Peyer's patch (tissue), 4 donors: ENCODE data around the gene SULT1E1. TPM values are rescaled to one million over a fixed set of nuclear protein-coding genes. Genes with fewer than 3 reads are reported as not detected.

Source experiments
- DNase-seq, 3 donors: peaks; one replicate each; pipeline ENCODE4 v3.0.0-alpha.2; 2017 to 2019
- H3K27ac ChIP-seq, 4 donors: fragments of 200-600 bp; sonication (generic); one replicate each; pipeline ENCODE4 v1.5.1; 2016 to 2019
- H3K27me3 ChIP-seq, 2 donors: fragments of 200-600 bp; sonication (generic); one replicate each; pipeline ENCODE4 v1.5.1; 2019
- H3K36me3 ChIP-seq, 3 donors: fragments of 200-600 bp; sonication (generic); one replicate each; pipeline ENCODE4 v1.5.1; 2016 to 2019
- H3K4me1 ChIP-seq, 4 donors: fragments of 200-600 bp; sonication (generic); one replicate each; pipeline ENCODE4 v1.5.1; 2016 to 2019
- H3K4me3 ChIP-seq, 4 donors: fragments of 200-600 bp; sonication (generic); 1 replicate in 3 of 4; 2 replicates in 1 of 4; pipeline ENCODE4 v1.5.1; 2016 to 2019; ENCODE audit warnings: mild to moderate bottlenecking in 1 of 4
- H3K9me3 ChIP-seq, 4 donors: fragments of 200-600 bp; sonication (generic); one replicate each; pipeline ENCODE4 v1.5.1; 2016 to 2019; ENCODE audit warnings: mild to moderate bottlenecking in 1 of 4
- POLR2A ChIP-seq, 2 donors: fragments of 450-650 bp; IDR thresholded peaks; one replicate each; pipeline ENCODE4 v1.5.1; 2017; ENCODE audit warnings: antibody characterized with exemption in 2 of 2, mild to moderate bottlenecking in 2 of 2, moderate library complexity in 2 of 2
- total RNA-seq, 4 donors: library from RNA; depleted of rRNA; stranded (reverse); fragments of >200 nt; gene quantifications; one replicate each; pipeline ENCODE4 v1.1.0, GENCODE V29; 2016
- TF ChIP-seq, protein P1 (sequence below), 6 experiments: fragments of 450-650 bp in 4 of 6; fragments of 200-600 bp in 2 of 6; sonication (generic) in 1 of 6; IDR thresholded peaks; one replicate each; pipeline ENCODE4 v1.5.1; 2017 to 2019; ENCODE audit warnings: antibody characterized with exemption in 6 of 6, mild to moderate bottlenecking in 3 of 6, moderate library complexity in 1 of 6

Gene SULT1E1
- total RNA-seq, 4 donors from 2014 or later, result 8.3 to 67.3 (median 44.1) TPM

DNA sequence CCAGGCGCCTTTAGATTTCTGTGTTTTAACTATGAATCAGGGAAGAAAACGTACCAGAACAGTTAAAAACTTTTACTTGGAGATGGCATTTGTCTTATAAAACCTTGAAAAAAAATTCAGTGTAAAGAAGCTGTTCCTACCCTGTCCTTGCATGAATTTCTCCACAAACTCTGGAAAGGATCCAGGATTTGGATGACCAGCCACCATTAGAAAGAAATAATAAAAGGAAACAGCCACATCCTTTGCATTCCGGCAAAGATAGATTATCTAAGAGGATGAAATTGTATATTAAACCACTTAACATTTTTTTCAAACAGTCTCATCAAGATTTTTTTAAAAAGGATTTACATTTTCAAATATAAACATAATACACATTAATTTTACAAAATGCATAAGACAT lies 10.6 kb downstream of the SULT1E1 start:
- no peaks in the 10 kb centered on the region for H3K9me3 ChIP-seq
- DNase-seq, result no peak
- H3K4me3 ChIP-seq, result no peak overlapping the region
- no peak for TF ChIP-seq POLR2A (IDR thresholded peaks at IDR 0.05)
- TF ChIP-seq, protein P1, sequence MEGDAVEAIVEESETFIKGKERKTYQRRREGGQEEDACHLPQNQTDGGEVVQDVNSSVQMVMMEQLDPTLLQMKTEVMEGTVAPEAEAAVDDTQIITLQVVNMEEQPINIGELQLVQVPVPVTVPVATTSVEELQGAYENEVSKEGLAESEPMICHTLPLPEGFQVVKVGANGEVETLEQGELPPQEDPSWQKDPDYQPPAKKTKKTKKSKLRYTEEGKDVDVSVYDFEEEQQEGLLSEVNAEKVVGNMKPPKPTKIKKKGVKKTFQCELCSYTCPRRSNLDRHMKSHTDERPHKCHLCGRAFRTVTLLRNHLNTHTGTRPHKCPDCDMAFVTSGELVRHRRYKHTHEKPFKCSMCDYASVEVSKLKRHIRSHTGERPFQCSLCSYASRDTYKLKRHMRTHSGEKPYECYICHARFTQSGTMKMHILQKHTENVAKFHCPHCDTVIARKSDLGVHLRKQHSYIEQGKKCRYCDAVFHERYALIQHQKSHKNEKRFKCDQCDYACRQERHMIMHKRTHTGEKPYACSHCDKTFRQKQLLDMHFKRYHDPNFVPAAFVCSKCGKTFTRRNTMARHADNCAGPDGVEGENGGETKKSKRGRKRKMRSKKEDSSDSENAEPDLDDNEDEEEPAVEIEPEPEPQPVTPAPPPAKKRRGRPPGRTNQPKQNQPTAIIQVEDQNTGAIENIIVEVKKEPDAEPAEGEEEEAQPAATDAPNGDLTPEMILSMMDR (IDR thresholded peaks at IDR 0.05), result no peak
- H3K27ac ChIP-seq, result no peak overlapping the region
- no peaks in the 10 kb centered on the region for H3K36me3 ChIP-seq
- H3K27me3 ChIP-seq, result no peaks in the 10 kb centered on the region
- H3K4me1 ChIP-seq, result no peaks in the 10 kb centered on the region

DNA sequence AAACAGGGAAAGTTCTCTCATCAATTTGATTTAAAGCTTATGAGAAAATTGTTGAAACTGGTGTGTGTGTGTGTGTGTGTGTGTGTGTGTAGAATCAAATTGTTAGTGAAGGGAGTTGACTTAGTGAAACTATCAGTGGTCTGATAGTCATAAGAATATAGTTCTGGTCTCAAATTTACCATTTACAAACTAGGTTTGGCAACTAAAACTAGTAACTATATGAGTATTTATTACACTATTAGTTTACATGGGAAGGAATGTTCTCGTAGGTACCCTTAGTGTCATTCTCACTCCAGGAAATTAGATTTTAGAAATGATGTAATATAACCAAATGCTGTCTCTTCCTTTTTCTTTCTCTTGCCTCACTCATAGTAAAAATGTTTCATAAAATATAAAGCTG lies 11.9 kb downstream of the SULT1E1 start:
- Histone ChIP-seq H3K4me3 (no peak overlapping the region), H3K27me3 (no peaks in the 10 kb centered on the region), H3K36me3 (no peaks in the 10 kb centered on the region), H3K4me1 (no peaks in the 10 kb centered on the region), H3K27ac (no peak overlapping the region), H3K9me3 (no peaks in the 10 kb centered on the region)
- no peak for TF ChIP-seq POLR2A (IDR thresholded peaks at IDR 0.05)
- TF ChIP-seq, protein P1 (IDR thresholded peaks at IDR 0.05), result no peak
- DNase-seq, result no peak

DNA sequence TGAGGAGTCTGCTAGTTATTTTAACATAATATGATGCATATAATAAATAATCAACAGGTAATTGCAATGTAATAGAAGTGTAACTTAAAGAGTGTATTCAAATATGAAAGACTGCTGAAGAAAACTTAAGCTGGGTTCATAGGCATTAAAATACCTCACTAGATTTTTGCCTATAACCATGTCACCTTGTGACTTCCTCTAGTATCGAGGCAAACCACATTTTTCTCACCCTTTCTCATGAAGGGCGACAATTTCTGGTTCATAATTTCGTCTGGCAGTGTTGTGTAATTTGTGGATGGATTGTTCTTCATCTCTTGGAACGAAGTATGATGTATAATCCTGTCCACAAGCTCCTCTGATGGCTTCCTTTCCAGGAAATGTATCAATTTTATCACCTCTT lies 16.0 kb downstream of the SULT1E1 start:
- no peak overlapping the region for H3K4me3 ChIP-seq
- no peaks in the 10 kb centered on the region for H3K27me3 ChIP-seq
- no peak for DNase-seq
- no peaks in the 10 kb centered on the region for H3K9me3 ChIP-seq
- no peak overlapping the region for H3K27ac ChIP-seq
- H3K36me3 ChIP-seq, result peaks cover 0 to 4% (median 0%) of the 10 kb centered on the region in 3 donors
- no peak for TF ChIP-seq POLR2A (IDR thresholded peaks at IDR 0.05)
- TF ChIP-seq, protein P1 (IDR thresholded peaks at IDR 0.05), result no peak
- no peaks in the 10 kb centered on the region for H3K4me1 ChIP-seq

DNA sequence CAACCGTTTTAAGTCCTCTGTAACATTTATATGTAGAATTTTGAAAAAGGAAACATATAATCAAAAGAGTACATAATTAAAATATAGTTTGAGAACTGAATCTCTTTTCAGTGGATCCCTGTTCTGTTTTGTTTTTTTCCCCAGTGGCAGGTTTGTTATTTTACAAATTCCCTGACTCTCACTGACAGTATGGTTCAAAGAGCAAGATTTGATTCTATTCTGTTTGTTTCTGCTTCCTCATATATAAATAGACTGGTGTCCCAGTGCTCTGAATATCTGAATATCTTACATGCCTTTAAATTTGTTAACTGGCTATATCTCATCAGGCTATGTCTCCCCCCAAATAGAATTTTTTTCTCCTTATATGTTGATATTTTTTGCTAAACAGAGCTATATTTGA lies 16.6 kb downstream of the SULT1E1 start:
- H3K36me3 ChIP-seq, result peaks cover 0 to 4% (median 0%) of the 10 kb centered on the region in 3 donors
- no peak for DNase-seq
- no peak for TF ChIP-seq POLR2A (IDR thresholded peaks at IDR 0.05)
- TF ChIP-seq, protein P1 (IDR thresholded peaks at IDR 0.05), result no peak

DNA sequence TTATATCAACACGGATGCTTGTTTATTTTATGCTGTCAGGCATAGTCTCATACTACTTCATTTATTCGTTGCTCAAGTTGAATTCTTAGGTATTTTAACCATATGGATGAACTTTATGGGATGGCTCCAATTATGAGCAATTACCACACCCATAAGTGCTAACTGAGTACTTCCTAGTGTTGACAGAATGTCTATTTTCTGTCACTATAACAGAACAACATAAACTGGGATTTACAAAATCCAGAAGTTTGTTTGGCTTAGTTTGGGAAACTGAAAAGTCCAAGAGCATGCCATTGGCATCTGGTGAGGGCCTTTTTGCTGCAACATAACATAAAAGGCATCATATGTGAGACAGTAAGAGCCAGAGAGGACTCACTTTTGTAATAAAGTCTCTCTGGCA lies 21.0 kb downstream of the SULT1E1 start:
- TF ChIP-seq, protein P1 (IDR thresholded peaks at IDR 0.05), result no peak
- TF ChIP-seq POLR2A (IDR thresholded peaks at IDR 0.05), result no peak
- peaks cover 0 to 4% (median 0%) of the 10 kb centered on the region in 3 donors for H3K36me3 ChIP-seq

More for the DNA sequence above, 16.6 kb downstream of the SULT1E1 start:
- H3K4me1 ChIP-seq, result no peaks in the 10 kb centered on the region
- H3K27me3 ChIP-seq, result no peaks in the 10 kb centered on the region
- H3K27ac ChIP-seq, result no peak overlapping the region
- no peak overlapping the region for H3K4me3 ChIP-seq
- no peaks in the 10 kb centered on the region for H3K9me3 ChIP-seq

DNA sequence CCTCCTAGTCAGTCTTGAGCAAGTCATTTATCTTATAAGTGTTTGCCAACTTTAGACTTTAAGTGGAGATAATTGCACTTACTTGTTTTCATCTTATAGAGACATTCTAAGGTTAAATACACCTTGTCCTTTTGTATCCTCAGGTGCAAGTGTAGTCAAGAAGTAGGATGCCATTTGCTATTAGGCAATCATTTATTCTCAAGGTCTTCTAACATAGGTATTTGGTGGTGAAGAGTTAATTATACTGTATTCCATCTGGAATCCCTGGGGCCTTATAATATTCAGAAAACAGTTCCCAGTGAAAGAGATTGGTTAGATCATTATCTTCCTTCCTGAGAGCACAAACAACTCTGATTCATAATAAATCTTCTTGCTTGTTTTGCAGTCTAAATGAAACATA lies 23.7 kb downstream of the SULT1E1 start:
- Histone ChIP-seq H3K9me3 (no peaks in the 10 kb centered on the region), H3K4me1 (peaks cover 0 to 13% (median 0%) of the 10 kb centered on the region in 4 donors), H3K27ac (no peak overlapping the region), H3K36me3 (peaks cover 0 to under 1% (median 0%) of the 10 kb centered on the region in 3 donors), H3K4me3 (no peak overlapping the region), H3K27me3 (no peaks in the 10 kb centered on the region)
- DNase-seq, result no peak
- TF ChIP-seq, protein P1 (IDR thresholded peaks at IDR 0.05), result no peak
- no peak for TF ChIP-seq POLR2A (IDR thresholded peaks at IDR 0.05)

More for the DNA sequence above, 21.0 kb downstream of the SULT1E1 start:
- H3K27me3 ChIP-seq, result no peaks in the 10 kb centered on the region
- H3K4me1 ChIP-seq, result peaks cover 0 to 3% (median 0%) of the 10 kb centered on the region in 4 donors
- no peaks in the 10 kb centered on the region for H3K9me3 ChIP-seq
- H3K27ac ChIP-seq, result no peak overlapping the region
- DNase-seq, result no peak
- H3K4me3 ChIP-seq, result no peak overlapping the region
